ENCODE measurements around the gene FBXO27. TPM values are rescaled to one million over a fixed set of nuclear protein-coding genes. Genes with fewer than 3 reads are reported as not detected.
A peak's percentile ranks its signal among the peaks of the same experiment; 100 is the strongest.

Gene FBXO27
- polyA plus RNA-seq, 1 donor from 2014 or later = 2.7 TPM

- H2AFZ ChIP-seq (ENCODE audit: low read depth, low read length) = peak overlapping the region; percentile 80
- no peaks in the 10 kb centered on the region for H3K79me2 ChIP-seq (replicated peaks; ENCODE audit: insufficient read depth, low read length)
Measured at GRCh38 chr19:39031368-39032062, 834 bp downstream of the FBXO27 start.

GRCh38 chr19:39030854-39031367, 1.4 kb downstream of the FBXO27 start:
- no peaks in the 10 kb centered on the region for H3F3A ChIP-seq (ENCODE audit: insufficient read depth, low read length, poor library complexity, severe bottlenecking)
- H3K36me3 ChIP-seq (ENCODE audit: insufficient read depth, low read length) = no peaks in the 10 kb centered on the region
- peak overlapping the region; percentile 72 for H3K4me3 ChIP-seq (ENCODE audit: low read length)
- H2AFZ ChIP-seq (ENCODE audit: low read depth, low read length) = peak overlapping the region; percentile 80
- no peaks in the 10 kb centered on the region for H3K9me2 ChIP-seq (ENCODE audit: insufficient read depth, low read length)
- H3K9ac ChIP-seq (ENCODE audit: low read length) = peak overlapping the region; percentile 52
- peak overlapping the region; percentile 39 for H3K4me2 ChIP-seq (ENCODE audit: low read length)
- H3K9me3 ChIP-seq (ENCODE audit: low read length) = no peaks in the 10 kb centered on the region
- H3K27me3 ChIP-seq (ENCODE audit: insufficient read depth, low read depth, low read length) = peaks cover 23% of the 10 kb centered on the region
- no peak overlapping the region for H3K27ac ChIP-seq (ENCODE audit: low read length)
- no peaks in the 10 kb centered on the region for H4K20me1 ChIP-seq (ENCODE audit: insufficient read depth)
- H3K79me2 ChIP-seq (replicated peaks; ENCODE audit: insufficient read depth, low read length) = no peaks in the 10 kb centered on the region
- TF ChIP-seq SMC3 (conservative IDR thresholded peaks at IDR 0.05; ENCODE audit: poor library complexity) = no peak
- TF ChIP-seq EP300 (conservative IDR thresholded peaks at IDR 0.05; ENCODE audit: poor library complexity, severe bottlenecking) = no peak
- TF ChIP-seq EZH2 (IDR thresholded peaks at IDR 0.05; ENCODE audit: borderline replicate concordance, insufficient read depth, low read length, poor library complexity, severe bottlenecking) = no peak
- TF ChIP-seq REST (IDR thresholded peaks at IDR 0.05; ENCODE audit: borderline replicate concordance) = no peak
- TF ChIP-seq MXI1 (conservative IDR thresholded peaks at IDR 0.05; ENCODE audit: poor library complexity, severe bottlenecking) = no peak
- TF ChIP-seq RAD21 (conservative IDR thresholded peaks at IDR 0.05) = no peak
- no peak for TF ChIP-seq POLR2AphosphoS5 (IDR thresholded peaks at IDR 0.05)

More at GRCh38 chr19:39031368-39032062, 834 bp downstream of the FBXO27 start:
- no peak overlapping the region for H3K27ac ChIP-seq (ENCODE audit: low read length)
- H3K9ac ChIP-seq (ENCODE audit: low read length) = peak overlapping the region; percentile 52
- H4K20me1 ChIP-seq (ENCODE audit: insufficient read depth) = no peaks in the 10 kb centered on the region
- no peaks in the 10 kb centered on the region for H3K9me3 ChIP-seq (ENCODE audit: low read length)
- peak overlapping the region; percentile 72 for H3K4me3 ChIP-seq (ENCODE audit: low read length)
- H3F3A ChIP-seq (ENCODE audit: insufficient read depth, low read length, poor library complexity, severe bottlenecking) = no peaks in the 10 kb centered on the region
- peak overlapping the region; percentile 59 for H3K4me2 ChIP-seq (ENCODE audit: low read length)
- peaks cover 23% of the 10 kb centered on the region for H3K27me3 ChIP-seq (ENCODE audit: insufficient read depth, low read depth, low read length)
- H3K9me2 ChIP-seq (ENCODE audit: insufficient read depth, low read length) = no peaks in the 10 kb centered on the region
- H3K36me3 ChIP-seq (ENCODE audit: insufficient read depth, low read length) = no peaks in the 10 kb centered on the region
- TF ChIP-seq POLR2AphosphoS5 (IDR thresholded peaks at IDR 0.05) = no peak
- no peak for TF ChIP-seq REST (IDR thresholded peaks at IDR 0.05; ENCODE audit: borderline replicate concordance)
- TF ChIP-seq SMC3 (conservative IDR thresholded peaks at IDR 0.05; ENCODE audit: poor library complexity) = no peak
- TF ChIP-seq MXI1 (conservative IDR thresholded peaks at IDR 0.05; ENCODE audit: poor library complexity, severe bottlenecking) = no peak
- no peak for TF ChIP-seq EP300 (conservative IDR thresholded peaks at IDR 0.05; ENCODE audit: poor library complexity, severe bottlenecking)
- TF ChIP-seq, protein P1, sequence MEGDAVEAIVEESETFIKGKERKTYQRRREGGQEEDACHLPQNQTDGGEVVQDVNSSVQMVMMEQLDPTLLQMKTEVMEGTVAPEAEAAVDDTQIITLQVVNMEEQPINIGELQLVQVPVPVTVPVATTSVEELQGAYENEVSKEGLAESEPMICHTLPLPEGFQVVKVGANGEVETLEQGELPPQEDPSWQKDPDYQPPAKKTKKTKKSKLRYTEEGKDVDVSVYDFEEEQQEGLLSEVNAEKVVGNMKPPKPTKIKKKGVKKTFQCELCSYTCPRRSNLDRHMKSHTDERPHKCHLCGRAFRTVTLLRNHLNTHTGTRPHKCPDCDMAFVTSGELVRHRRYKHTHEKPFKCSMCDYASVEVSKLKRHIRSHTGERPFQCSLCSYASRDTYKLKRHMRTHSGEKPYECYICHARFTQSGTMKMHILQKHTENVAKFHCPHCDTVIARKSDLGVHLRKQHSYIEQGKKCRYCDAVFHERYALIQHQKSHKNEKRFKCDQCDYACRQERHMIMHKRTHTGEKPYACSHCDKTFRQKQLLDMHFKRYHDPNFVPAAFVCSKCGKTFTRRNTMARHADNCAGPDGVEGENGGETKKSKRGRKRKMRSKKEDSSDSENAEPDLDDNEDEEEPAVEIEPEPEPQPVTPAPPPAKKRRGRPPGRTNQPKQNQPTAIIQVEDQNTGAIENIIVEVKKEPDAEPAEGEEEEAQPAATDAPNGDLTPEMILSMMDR (IDR thresholded peaks at IDR 0.05; ENCODE audit: poor library complexity, severe bottlenecking) = no peak
- TF ChIP-seq TAF1 (IDR thresholded peaks at IDR 0.05; ENCODE audit: low read depth) = no peak
- TF ChIP-seq EZH2 (IDR thresholded peaks at IDR 0.05; ENCODE audit: borderline replicate concordance, insufficient read depth, low read length, poor library complexity, severe bottlenecking) = no peak
- TF ChIP-seq RAD21 (conservative IDR thresholded peaks at IDR 0.05) = no peak

Data from neural cell (in vitro differentiated cells).